GM13977 (cell line): ENCODE measurements around the gene TRIM25.

Experiments
- DNase-seq: peaks from one replicate; pipeline ENCODE4 v3.0.0; 2012; ENCODE audit warnings: low spot score
- in situ Hi-C: fragments of 300-500 bp; cut with MboI; formaldehyde crosslinking; loops from one replicate; pipeline ENCODE4 v1.12.0; 2022; ENCODE audit warnings: low sequenced_read_pairs, low pct_unique_long_range_greater_than_20kb, mixed read lengths, inconsistent platforms; ENCODE audit not compliant: unreplicated experiment
- TF ChIP-seq, protein P1 (sequence below): IDR thresholded peaks from 2 replicates; pipeline ENCODE4 v1.5.1; 2012; ENCODE audit warnings: mild to moderate bottlenecking, control low read depth; ENCODE audit not compliant: insufficient read depth; ENCODE audit errors: extremely low read depth, missing control alignments

The TRIM25 gene

DNA sequence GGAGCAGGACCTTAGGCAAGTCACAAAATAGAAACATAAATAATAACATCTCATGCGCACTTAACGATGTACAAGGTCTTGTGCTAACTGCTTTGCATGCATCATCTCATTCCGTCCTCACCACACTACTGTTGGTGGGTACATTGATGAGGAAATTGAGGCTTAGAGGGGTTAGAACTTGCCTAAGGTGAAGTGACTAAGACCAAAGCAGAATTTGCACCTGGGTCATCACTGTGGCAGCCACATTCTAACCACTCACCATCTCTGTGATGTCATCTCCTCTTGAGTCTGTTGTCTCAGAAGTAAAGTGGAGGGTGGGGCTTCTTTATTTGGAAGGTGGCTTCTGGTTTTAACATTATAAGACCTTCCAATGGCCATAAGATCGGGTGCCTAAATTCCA is 20.4 kb upstream of the TRIM25 start:
- in situ Hi-C loops = no loop called here
- no peak for DNase-seq
- TF ChIP-seq, protein P1, sequence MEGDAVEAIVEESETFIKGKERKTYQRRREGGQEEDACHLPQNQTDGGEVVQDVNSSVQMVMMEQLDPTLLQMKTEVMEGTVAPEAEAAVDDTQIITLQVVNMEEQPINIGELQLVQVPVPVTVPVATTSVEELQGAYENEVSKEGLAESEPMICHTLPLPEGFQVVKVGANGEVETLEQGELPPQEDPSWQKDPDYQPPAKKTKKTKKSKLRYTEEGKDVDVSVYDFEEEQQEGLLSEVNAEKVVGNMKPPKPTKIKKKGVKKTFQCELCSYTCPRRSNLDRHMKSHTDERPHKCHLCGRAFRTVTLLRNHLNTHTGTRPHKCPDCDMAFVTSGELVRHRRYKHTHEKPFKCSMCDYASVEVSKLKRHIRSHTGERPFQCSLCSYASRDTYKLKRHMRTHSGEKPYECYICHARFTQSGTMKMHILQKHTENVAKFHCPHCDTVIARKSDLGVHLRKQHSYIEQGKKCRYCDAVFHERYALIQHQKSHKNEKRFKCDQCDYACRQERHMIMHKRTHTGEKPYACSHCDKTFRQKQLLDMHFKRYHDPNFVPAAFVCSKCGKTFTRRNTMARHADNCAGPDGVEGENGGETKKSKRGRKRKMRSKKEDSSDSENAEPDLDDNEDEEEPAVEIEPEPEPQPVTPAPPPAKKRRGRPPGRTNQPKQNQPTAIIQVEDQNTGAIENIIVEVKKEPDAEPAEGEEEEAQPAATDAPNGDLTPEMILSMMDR = no peak

DNA sequence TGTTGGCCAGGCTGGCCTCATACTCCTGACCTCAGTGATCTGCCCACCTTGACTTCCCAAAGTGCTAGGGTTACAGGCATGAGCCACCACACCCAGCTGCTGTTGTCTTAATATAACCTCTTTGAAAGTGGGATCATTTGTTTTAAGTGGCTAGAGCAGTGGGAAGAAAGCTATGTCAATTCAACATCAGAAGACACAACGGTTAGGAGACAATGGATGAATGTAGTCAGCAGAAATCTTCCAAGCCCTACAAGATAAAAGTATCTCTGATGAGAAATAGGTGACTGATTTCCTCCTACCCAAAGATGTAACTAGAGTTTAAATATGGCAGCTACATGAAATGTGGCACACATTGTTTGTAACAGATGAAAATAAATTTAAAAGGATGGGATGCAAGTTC is 20.0 kb upstream of the TRIM25 start:
- in situ Hi-C loops = no loop called here
- no peak for DNase-seq
- TF ChIP-seq, protein P1 = no peak

DNA sequence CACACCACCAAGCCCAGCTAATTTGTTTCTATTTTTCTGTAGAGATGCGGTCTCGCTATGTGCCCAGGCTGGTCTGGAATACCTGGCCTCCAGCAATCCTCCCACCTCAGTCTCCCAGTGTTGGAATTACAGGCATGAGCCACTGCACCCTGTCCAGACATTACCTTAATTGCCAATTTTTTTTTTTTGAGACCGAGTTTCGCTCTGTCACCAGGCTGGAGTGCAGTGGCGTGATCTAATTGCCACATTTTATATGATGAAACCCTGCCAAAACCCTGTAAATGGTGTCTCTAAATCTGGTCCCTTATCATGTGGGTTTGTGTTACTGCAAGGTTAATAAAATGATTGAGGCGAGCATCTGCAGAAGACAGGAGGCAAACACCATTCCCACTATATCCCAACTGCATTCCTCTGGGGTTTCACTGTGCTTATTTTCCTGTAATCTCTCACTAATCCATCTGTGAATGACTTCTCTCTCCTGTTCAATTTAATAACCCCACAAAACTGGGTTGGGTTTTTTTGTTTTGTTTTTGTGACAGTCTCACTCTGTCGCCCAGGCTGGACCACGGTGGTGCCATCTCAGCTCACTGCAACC is 19.4 kb upstream of the TRIM25 start:
- in situ Hi-C loops = no loop called here
- TF ChIP-seq, protein P1 = no peak
- no peak for DNase-seq

DNA sequence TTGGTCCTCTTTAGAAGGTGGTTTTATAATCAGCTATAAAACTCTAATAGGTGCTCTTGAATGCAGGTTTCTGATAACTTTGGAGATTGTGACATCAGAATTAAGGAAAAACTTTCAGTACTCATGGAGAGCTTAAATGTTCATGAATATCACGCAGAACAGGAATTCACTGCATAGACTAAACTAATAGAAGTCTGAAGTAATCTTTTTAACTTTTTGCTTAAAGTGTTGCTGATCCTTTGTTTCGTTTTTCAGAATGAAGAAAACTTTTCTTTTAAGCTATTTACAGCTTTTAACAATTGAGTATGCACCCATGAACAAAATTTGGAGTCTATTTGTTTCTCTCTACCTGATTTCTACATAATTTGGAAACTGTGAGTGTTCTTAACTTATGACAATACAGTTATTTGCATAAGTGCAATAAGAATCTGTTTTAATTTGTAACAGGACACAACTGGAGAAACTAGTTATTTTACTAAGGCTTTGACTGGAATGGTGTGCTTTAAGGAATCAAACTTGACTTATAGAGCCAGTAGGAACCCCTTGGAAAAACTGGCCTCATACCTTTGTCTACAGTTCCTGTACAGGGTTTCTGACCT is 17.0 kb upstream of the TRIM25 start:
- in situ Hi-C loops = no loop called here

DNA sequence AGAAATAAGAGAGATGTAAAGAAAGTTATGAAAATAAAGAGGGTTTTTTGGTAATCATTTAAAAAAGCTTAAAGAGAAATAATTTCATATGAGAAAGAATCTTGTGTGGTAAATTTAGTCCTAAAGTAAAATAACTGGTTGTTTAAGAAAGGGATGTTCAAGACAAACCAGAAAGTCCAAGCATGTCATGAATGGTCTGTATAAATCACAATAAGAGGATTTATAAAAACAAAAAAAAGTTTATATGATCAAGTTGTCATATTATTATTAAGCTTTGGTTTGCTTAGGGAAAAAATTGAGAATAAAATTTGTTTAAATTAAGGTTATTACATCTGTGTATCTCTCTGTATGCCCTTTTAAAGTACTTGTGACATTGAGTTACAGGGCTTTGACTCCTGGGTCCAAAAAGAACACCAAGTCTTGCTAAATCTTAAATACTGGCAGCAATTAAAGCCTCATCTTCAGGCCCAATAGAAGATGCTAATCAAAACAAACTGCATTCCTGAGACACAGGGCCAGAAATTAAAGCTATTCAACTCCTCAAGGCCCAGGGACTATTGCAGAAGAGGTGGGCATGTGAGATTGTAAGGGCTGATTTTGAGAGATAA is 15.6 kb upstream of the TRIM25 start:
- in situ Hi-C loops = no loop called here

More for the DNA sequence above, 17.0 kb upstream of the TRIM25 start:
- TF ChIP-seq, protein P1 = no peak
- DNase-seq = no peak

DNA sequence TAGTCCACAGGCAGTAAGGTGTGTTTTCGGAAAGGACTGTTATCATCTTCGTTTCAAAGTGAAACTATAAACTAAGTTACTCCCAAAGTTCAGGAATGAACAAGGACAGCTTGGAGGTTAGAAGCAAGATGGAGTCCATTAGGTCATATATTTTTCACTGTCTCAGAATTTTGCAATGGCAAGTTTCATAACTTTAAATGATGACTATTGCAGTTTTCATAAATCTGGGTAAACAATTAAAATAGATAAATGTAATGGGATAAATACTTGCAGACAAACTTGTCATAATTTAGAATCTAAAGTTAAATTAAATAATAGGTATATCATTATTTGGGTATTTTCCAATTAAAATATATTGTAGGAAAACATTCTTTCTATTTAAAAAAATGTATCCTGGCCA is 14.7 kb upstream of the TRIM25 start:
- TF ChIP-seq, protein P1 = no peak
- no peak for DNase-seq
- in situ Hi-C loops = no loop called here

More for the DNA sequence above, 15.6 kb upstream of the TRIM25 start:
- no peak for DNase-seq
- TF ChIP-seq, protein P1 = no peak
